Activated CD8-positive, alpha-beta T cell treated with anti-CD3 and anti-CD28 coated beads for 36 hours (primary cell): ENCODE data around the gene AOPEP. TPM values are rescaled to one million over a fixed set of nuclear protein-coding genes. Genes with fewer than 3 reads are reported as not detected.

ENCODE experiments used
- ATAC-seq: fragments of 200-7000 bp; cut with Tn5 transposase; one replicate; pipeline ENCODE4 v1.10.0; 2021; ENCODE audit warnings: mild to moderate bottlenecking, moderate library complexity
- CTCF ChIA-PET: fragments of 350-600 bp; sonication (Branson Sonifier 250); formaldehyde crosslinking; loops from one replicate; lab custom pipeline; 2021; ENCODE audit warnings: antibody characterized with exemption; lab: Charles Lee
- POLR2A ChIA-PET: fragments of 350-600 bp; sonication (Branson Sonifier 250); formaldehyde crosslinking; loops from one replicate; lab custom pipeline; 2021; ENCODE audit warnings: antibody characterized with exemption; lab: Charles Lee
- DNase-seq: peaks from one replicate; pipeline ENCODE4 v3.0.0-alpha.2; 2020
- H3K27ac Mint-ChIP-seq: one replicate; pipeline ENCODE4 v1.8.0; 2021; ENCODE audit warnings: mild to moderate bottlenecking, mixed read lengths
- H3K27me3 Mint-ChIP-seq: one replicate; pipeline ENCODE4 v1.8.0; 2021; ENCODE audit warnings: mixed read lengths
- H3K36me3 Mint-ChIP-seq: one replicate; pipeline ENCODE4 v1.8.0; 2021; ENCODE audit warnings: low read depth, mixed read lengths
- H3K4me1 Mint-ChIP-seq: one replicate; pipeline ENCODE4 v1.8.0; 2021; ENCODE audit warnings: low read depth, mixed read lengths
- H3K4me3 Mint-ChIP-seq: one replicate; pipeline ENCODE4 v1.8.0; 2021; ENCODE audit warnings: mild to moderate bottlenecking, moderate library complexity, mixed read lengths
- H3K9me3 Mint-ChIP-seq: one replicate; pipeline ENCODE4 v1.8.0; 2021; ENCODE audit warnings: mixed read lengths
- CTCF ChIP-seq: fragments of 200-600 bp; IDR thresholded peaks from one replicate; pipeline ENCODE4 v1.8.0; 2022; ENCODE audit warnings: antibody characterized with exemption, mild to moderate bottlenecking
- intact Hi-C: fragments of 100-400 bp; cut with micrococcal nuclease; formaldehyde crosslinking; loops from one replicate; pipeline ENCODE4 v1.10.0; 2022
- total RNA-seq, 2 experiments: library from RNA; stranded (reverse); gene quantifications; one replicate each; pipeline ENCODE4 v1.2.3, GENCODE V29; 2021

Gene AOPEP
- total RNA-seq, 2 experiments from 2014 or later: 7.1 to 8.7 TPM

- CTCF ChIA-PET: no interaction called here
- intact Hi-C loops: no loop called here
- no peak for ATAC-seq
- POLR2A ChIA-PET: no interaction called here
- H3K9me3 Mint-ChIP-seq: no peaks in the 10 kb centered on the region
- no peak overlapping the region for H3K27ac Mint-ChIP-seq
- H3K36me3 Mint-ChIP-seq: peaks cover 6% of the 10 kb centered on the region
- DNase-seq: no peak
- no peak for TF ChIP-seq CTCF
- H3K27me3 Mint-ChIP-seq: no peaks in the 10 kb centered on the region
- no peaks in the 10 kb centered on the region for H3K4me1 Mint-ChIP-seq
- H3K4me3 Mint-ChIP-seq: no peak overlapping the region
Measured at GRCh38 chr9:94990897-94991561, 264.5 kb downstream of the AOPEP start.

- H3K4me1 Mint-ChIP-seq: no peaks in the 10 kb centered on the region
- DNase-seq (no peak), ATAC-seq (no peak)
- intact Hi-C loops: no loop called here
- POLR2A ChIA-PET: no interaction called here
- no peaks in the 10 kb centered on the region for H3K9me3 Mint-ChIP-seq
- peaks cover 6% of the 10 kb centered on the region for H3K36me3 Mint-ChIP-seq
- no peaks in the 10 kb centered on the region for H3K27me3 Mint-ChIP-seq
- no peak overlapping the region for H3K27ac Mint-ChIP-seq
- H3K4me3 Mint-ChIP-seq: no peak overlapping the region
- TF ChIP-seq CTCF: no peak
- CTCF ChIA-PET: no interaction called here
Measured at GRCh38 chr9:94991961-94992907, 265.7 kb downstream of the AOPEP start.

- no peaks in the 10 kb centered on the region for H3K9me3 Mint-ChIP-seq
- peaks cover 3% of the 10 kb centered on the region for H3K36me3 Mint-ChIP-seq
- ChIA-PET POLR2A (no interaction called here), CTCF (no interaction called here)
- no peaks in the 10 kb centered on the region for H3K27me3 Mint-ChIP-seq
- no peak overlapping the region for H3K4me3 Mint-ChIP-seq
- intact Hi-C loops: no loop called here
- no peak for ATAC-seq
- H3K4me1 Mint-ChIP-seq: no peaks in the 10 kb centered on the region
- H3K27ac Mint-ChIP-seq: no peak overlapping the region
- TF ChIP-seq CTCF: no peak
- no peak for DNase-seq
Measured at GRCh38 chr9:94993160-94993820, 266.8 kb downstream of the AOPEP start.

- H3K27ac Mint-ChIP-seq: no peak overlapping the region
- no peaks in the 10 kb centered on the region for H3K9me3 Mint-ChIP-seq
- no peaks in the 10 kb centered on the region for H3K36me3 Mint-ChIP-seq
- TF ChIP-seq CTCF: no peak
- H3K4me1 Mint-ChIP-seq: no peaks in the 10 kb centered on the region
- POLR2A ChIA-PET: no interaction called here
- no peaks in the 10 kb centered on the region for H3K27me3 Mint-ChIP-seq
- intact Hi-C loops: no loop called here
- CTCF ChIA-PET: no interaction called here
- DNase-seq (no peak), ATAC-seq (no peak)
- no peak overlapping the region for H3K4me3 Mint-ChIP-seq
Measured at GRCh38 chr9:94993821-94994165, 267.3 kb downstream of the AOPEP start.
